MCF 10A (cell line): ENCODE measurements around the gene SDR42E2. TPM values are rescaled to one million over a fixed set of nuclear protein-coding genes. Genes with fewer than 3 reads are reported as not detected.
"Not testable (repeated sequence)": the region's sequence is repeated elsewhere in the genome, so short reads cannot be mapped to it uniquely, and the experiment has no call there.

Experiments used
- BruUV-seq: library from RNA; stranded (reverse); fragments of 400-500 nt; replicated peaks from 2 replicates; lab custom pipeline; 2021; lab: Mats Ljungman, UMichigan
- CTCF ChIA-PET: fragments of 300-600 bp; sonication (Branson Sonifier 250); formaldehyde crosslinking; extraction: SDS; loops from one replicate; lab custom pipeline; 2021; ENCODE audit warnings: antibody characterized with exemption, inconsistent platforms; lab: Yijun Ruan, JAX
- POLR2A ChIA-PET: fragments of 300-600, 350-650 bp; sonication (Branson Sonifier 250); formaldehyde crosslinking; extraction: SDS; loops from one replicate; lab custom pipeline; 2020; ENCODE audit warnings: antibody characterized with exemption, inconsistent platforms; lab: Yijun Ruan, JAX
- DNase-seq: peaks from one replicate; pipeline ENCODE4 v3.0.0-alpha.2; 2018; ENCODE audit not compliant: unreplicated experiment
- H3K27ac Mint-ChIP-seq: one replicate; pipeline ENCODE4 v1.8.0; 2022; ENCODE audit warnings: mild to moderate bottlenecking, low read depth, mixed read lengths; ENCODE audit not compliant: unreplicated experiment
- H3K27me3 Mint-ChIP-seq: one replicate; pipeline ENCODE4 v1.8.0; 2022; ENCODE audit warnings: mixed read lengths; ENCODE audit not compliant: insufficient read depth, unreplicated experiment
- H3K36me3 Mint-ChIP-seq: one replicate; pipeline ENCODE4 v1.8.0; 2022; ENCODE audit warnings: mild to moderate bottlenecking, moderate library complexity, mixed read lengths; ENCODE audit not compliant: insufficient read depth, unreplicated experiment
- H3K4me1 Mint-ChIP-seq: one replicate; pipeline ENCODE4 v1.8.0; 2022; ENCODE audit warnings: mixed read lengths; ENCODE audit not compliant: insufficient read depth, unreplicated experiment
- H3K4me3 Mint-ChIP-seq: one replicate; pipeline ENCODE4 v1.8.0; 2022; ENCODE audit warnings: mild to moderate bottlenecking, moderate library complexity, mixed read lengths; ENCODE audit not compliant: unreplicated experiment
- H3K9me3 Mint-ChIP-seq: one replicate; pipeline ENCODE4 v1.8.0; 2022; ENCODE audit warnings: mixed read lengths; ENCODE audit not compliant: unreplicated experiment
- intact Hi-C: fragments of 100-400 bp; cut with micrococcal nuclease; formaldehyde crosslinking; loops from 2 replicates; pipeline ENCODE4 v1.14.1; 2022
- total RNA-seq: library from RNA; stranded (reverse); gene quantifications from 2 replicates; pipeline ENCODE4 v1.2.3, GENCODE V29; 2022
- TF ChIP-seq, protein P1 (sequence below): fragments of 200-600 bp; IDR thresholded peaks from one replicate; pipeline ENCODE4 v1.8.0; 2022; ENCODE audit warnings: antibody characterized with exemption, mild to moderate bottlenecking; ENCODE audit not compliant: unreplicated experiment

SDR42E2 gene
- total RNA-seq, 1 experiment from 2014 or later, result not detected

DNA sequence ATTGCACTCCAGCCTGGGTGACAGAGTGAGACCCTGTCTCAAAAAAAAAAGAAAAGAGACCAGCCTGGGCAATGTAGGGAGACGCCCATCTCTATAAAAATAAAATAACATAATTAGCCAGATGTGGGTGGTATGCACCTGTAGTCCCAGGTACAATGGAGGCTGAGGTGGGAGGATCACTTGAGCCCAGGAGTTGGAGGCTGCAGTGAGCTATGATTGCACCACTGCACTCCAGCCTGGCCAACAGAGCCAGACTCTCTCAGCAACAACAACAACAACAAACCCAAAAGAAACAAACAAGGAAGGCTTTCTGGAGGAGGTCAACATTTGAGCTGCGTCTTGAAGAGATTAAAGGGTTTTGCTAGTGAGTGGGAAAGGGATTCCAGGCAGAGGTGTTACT lies 52.1 kb downstream of the SDR42E2 start:
- H3K27ac Mint-ChIP-seq, result no peak overlapping the region

DNA sequence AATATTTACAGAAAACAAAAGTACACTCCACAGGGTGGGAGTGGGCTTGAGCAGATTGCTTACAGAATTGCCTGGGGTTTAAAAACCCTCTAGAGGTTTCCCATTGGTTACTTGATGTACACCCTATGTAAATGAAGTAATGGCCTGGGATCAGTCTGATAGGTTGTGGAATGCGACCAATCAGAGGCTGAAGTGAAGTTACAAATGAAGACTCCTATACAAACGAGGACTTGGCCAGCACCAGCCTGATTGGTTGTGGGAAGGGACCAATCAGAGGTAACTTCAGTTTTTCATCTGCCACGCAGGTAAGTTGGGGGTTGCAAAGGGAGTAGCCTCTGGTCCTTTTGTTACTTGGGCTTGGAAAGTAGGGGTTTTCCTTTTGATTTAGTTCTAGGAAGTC lies 52.6 kb downstream of the SDR42E2 start:
- no TSS peak for BruUV-seq
- CTCF ChIA-PET, result interaction anchor here (2.3 kb wide), 1 partner anchor 9 kb away, joined by 10 read pairs; the partner anchor contains the start of gene EEF2K
- H3K9me3 Mint-ChIP-seq, result no peaks in the 10 kb centered on the region

More for the DNA sequence above, 52.1 kb downstream of the SDR42E2 start:
- Mint-ChIP-seq H3K4me1 (peaks cover 19% of the 10 kb centered on the region), H3K9me3 (no peaks in the 10 kb centered on the region), H3K27me3 (no peaks in the 10 kb centered on the region), H3K4me3 (no peak overlapping the region), H3K36me3 (peaks cover 32% of the 10 kb centered on the region)
- TF ChIP-seq, protein P1, sequence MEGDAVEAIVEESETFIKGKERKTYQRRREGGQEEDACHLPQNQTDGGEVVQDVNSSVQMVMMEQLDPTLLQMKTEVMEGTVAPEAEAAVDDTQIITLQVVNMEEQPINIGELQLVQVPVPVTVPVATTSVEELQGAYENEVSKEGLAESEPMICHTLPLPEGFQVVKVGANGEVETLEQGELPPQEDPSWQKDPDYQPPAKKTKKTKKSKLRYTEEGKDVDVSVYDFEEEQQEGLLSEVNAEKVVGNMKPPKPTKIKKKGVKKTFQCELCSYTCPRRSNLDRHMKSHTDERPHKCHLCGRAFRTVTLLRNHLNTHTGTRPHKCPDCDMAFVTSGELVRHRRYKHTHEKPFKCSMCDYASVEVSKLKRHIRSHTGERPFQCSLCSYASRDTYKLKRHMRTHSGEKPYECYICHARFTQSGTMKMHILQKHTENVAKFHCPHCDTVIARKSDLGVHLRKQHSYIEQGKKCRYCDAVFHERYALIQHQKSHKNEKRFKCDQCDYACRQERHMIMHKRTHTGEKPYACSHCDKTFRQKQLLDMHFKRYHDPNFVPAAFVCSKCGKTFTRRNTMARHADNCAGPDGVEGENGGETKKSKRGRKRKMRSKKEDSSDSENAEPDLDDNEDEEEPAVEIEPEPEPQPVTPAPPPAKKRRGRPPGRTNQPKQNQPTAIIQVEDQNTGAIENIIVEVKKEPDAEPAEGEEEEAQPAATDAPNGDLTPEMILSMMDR, result no peak
- no peak for DNase-seq
- intact Hi-C loops, result no loop called here
- POLR2A ChIA-PET, result interaction anchor here (0.7 kb wide), 1 partner anchor 16 kb away, joined by 3 read pairs; no protein-coding TSS in a partner anchor
- BruUV-seq, result no TSS peak
- CTCF ChIA-PET, result interaction anchor here (0.5 to 2.3 kb wide), 3 partner anchors 8 to 83 kb away, joined by 3 to 10 read pairs (median 3); partner anchors contain the start of genes EEF2K and POLR3E

DNA sequence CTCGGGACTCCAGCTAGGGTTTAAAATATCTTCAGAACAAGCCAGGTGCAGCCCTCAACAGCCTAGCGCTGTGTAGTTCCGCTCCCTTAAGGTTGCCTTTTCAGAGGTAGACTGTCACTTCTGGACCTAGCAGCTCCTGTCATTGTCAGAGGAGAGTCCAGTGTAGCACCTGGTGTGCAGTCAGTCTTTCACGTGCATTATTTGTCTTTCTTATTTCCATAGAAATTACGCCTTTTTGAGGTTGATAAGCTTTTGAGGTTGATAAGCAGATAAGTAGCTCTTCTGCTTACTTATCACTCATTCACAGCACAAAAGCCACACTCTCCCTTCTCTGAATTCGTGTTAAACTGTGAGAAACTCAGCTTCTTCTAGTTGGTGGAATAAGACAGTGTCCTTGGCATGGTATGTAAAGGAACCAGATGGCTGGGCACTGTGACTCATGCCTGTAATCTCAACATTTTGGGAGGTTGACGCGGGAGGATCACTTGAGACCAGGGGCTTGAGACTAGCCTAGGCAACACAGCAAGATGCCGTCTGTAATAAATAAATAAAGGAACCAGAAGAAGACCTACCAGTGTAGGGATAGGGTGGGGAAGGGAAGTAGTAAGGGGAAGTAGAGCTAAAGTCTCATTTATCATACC lies 54.0 kb downstream of the SDR42E2 start:
- Mint-ChIP-seq H3K4me1 (peaks cover 19% of the 10 kb centered on the region), H3K27me3 (no peaks in the 10 kb centered on the region), H3K36me3 (peaks cover 34% of the 10 kb centered on the region), H3K4me3 (no peak overlapping the region), H3K27ac (no peak overlapping the region), H3K9me3 (no peaks in the 10 kb centered on the region)
- ChIA-PET CTCF (interaction anchor here (0.6 to 2.3 kb wide), 5 partner anchors 10 to 1238 kb away, joined by 3 to 10 read pairs (median 5); partner anchors contain the start of gene EEF2K), POLR2A (interaction anchor here (0.6 to 2.2 kb wide), 3 partner anchors 8 to 40 kb away, joined by 4 to 11 read pairs (median 4); no protein-coding TSS in a partner anchor)
- TF ChIP-seq, protein P1, result no peak
- intact Hi-C loops, result no loop called here
- DNase-seq, result no peak
- BruUV-seq, result no TSS peak

More for the DNA sequence above, 52.6 kb downstream of the SDR42E2 start:
- POLR2A ChIA-PET, result interaction anchor here (0.7 kb wide), 1 partner anchor 16 kb away, joined by 3 read pairs; no protein-coding TSS in a partner anchor
- no peaks in the 10 kb centered on the region for H3K27me3 Mint-ChIP-seq
- H3K4me3 Mint-ChIP-seq, result no peak overlapping the region
- H3K4me1 Mint-ChIP-seq, result peaks cover 19% of the 10 kb centered on the region
- H3K36me3 Mint-ChIP-seq, result peaks cover 31% of the 10 kb centered on the region
- DNase-seq, result no peak
- intact Hi-C loops, result no loop called here
- H3K27ac Mint-ChIP-seq, result no peak overlapping the region
- TF ChIP-seq, protein P1, result no peak

DNA sequence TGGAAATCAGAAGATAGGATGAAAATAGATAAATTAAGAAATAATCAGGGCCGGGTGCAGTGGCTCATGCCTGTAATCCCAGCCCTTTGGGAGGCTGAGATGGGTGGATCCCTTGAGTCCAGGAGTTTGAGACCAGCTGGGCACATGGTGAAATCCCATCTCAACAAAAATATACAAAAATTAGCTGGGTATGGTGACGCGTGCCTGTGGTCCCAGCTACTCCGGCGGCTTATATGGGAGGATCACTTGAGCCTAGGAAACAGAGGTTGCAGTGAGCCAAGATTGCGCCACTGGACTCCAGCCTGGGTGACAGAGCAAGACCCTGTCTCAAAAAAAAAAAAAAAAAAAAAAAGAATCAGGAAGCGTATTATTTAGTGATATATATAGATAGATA lies 54.5 kb downstream of the SDR42E2 start:
- H3K27ac Mint-ChIP-seq, H3K27me3 Mint-ChIP-seq, H3K9me3 Mint-ChIP-seq, BruUV-seq, intact Hi-C loops, H3K4me3 Mint-ChIP-seq, DNase-seq: not testable (repeated sequence)
- peaks cover 30% of the 10 kb centered on the region for H3K36me3 Mint-ChIP-seq
- ChIA-PET POLR2A (interaction anchor here (0.6 to 2.2 kb wide), 3 partner anchors 9 to 40 kb away, joined by 4 to 11 read pairs (median 4); no protein-coding TSS in a partner anchor), CTCF (interaction anchor here (0.6 to 2.3 kb wide), 4 partner anchors 11 to 1238 kb away, joined by 3 to 10 read pairs (median 5); partner anchors contain the start of gene EEF2K)
- peaks cover 19% of the 10 kb centered on the region for H3K4me1 Mint-ChIP-seq
